GM12801 (cell line): ENCODE results near the gene CD300LB.

ENCODE experiments used
- TF ChIP-seq, protein P1 (sequence below): IDR thresholded peaks from one replicate; pipeline ENCODE4 v1.5.1; 2011; ENCODE audit warnings: control low read depth; ENCODE audit not compliant: insufficient read length; ENCODE audit errors: extremely low read depth

Gene CD300LB

GRCh38 chr17:74522381-74523105, 8.7 kb downstream of the CD300LB start:
- TF ChIP-seq, protein P1, sequence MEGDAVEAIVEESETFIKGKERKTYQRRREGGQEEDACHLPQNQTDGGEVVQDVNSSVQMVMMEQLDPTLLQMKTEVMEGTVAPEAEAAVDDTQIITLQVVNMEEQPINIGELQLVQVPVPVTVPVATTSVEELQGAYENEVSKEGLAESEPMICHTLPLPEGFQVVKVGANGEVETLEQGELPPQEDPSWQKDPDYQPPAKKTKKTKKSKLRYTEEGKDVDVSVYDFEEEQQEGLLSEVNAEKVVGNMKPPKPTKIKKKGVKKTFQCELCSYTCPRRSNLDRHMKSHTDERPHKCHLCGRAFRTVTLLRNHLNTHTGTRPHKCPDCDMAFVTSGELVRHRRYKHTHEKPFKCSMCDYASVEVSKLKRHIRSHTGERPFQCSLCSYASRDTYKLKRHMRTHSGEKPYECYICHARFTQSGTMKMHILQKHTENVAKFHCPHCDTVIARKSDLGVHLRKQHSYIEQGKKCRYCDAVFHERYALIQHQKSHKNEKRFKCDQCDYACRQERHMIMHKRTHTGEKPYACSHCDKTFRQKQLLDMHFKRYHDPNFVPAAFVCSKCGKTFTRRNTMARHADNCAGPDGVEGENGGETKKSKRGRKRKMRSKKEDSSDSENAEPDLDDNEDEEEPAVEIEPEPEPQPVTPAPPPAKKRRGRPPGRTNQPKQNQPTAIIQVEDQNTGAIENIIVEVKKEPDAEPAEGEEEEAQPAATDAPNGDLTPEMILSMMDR = no peak

DNA sequence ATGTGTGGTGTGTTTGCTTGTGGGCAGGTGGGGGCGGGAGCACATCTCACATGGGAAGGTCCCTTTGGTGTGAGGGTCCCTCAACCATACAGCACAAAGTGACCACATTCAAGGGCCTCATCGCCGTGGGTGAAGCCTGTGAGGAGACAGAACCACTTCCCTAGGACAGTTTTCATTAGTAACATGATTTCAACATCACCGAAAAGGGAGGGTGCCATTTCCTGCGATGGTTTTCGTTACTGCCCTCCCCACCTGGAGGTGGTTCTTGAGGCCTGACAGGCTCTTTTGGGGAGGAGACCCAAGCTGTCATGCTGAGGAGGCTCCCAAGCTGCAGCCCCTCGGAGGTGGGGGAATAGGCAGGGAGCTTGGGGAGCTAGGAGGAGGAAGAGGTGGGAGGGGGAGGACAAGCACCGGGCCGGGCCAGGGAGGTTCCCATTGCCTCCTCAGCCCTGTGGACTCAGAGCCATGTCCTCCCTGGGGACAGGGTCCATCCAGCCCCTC, 9.5 kb downstream of the CD300LB start:
- TF ChIP-seq, protein P1 = no peak

DNA sequence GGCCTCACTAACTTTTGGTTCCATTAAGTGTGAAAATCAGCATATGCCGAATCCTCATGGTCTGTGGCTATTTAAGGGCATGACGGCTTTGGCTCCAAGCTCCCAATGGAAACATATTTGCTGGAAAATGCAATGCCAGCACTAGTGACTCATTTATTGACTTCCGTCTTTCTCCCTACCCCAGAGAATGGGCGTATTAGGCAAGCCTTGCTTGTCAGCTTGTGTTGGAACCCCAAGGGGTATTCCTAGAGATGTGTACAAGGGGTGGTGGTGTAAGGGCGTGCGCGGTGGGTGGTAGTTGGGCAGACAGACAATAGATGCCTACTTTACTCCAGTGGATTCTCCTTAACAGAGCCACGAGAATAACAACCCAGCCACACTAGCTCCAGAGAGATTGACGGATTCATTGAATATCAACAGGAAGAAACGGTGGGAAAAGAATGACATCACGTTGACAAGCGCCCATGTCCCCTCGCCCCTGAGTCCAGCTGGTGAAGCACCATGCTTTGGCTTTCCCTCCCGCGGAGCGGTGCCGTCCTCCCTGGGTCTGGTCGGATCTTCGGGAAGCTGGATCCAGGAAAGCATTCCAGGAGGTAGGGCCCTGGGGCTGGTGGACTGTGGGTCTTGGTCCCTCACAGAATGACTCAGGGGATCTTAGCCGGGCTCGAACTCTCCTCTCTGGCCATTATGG, 10.3 kb downstream of the CD300LB start:
- TF ChIP-seq, protein P1 = no peak

GRCh38 chr17:74520016-74520434, 11.2 kb downstream of the CD300LB start:
- TF ChIP-seq, protein P1 = no peak

- TF ChIP-seq, protein P1 = no peak
These were observed 14.5 kb downstream of the CD300LB start for GRCh38 chr17:74516561-74517328.

DNA sequence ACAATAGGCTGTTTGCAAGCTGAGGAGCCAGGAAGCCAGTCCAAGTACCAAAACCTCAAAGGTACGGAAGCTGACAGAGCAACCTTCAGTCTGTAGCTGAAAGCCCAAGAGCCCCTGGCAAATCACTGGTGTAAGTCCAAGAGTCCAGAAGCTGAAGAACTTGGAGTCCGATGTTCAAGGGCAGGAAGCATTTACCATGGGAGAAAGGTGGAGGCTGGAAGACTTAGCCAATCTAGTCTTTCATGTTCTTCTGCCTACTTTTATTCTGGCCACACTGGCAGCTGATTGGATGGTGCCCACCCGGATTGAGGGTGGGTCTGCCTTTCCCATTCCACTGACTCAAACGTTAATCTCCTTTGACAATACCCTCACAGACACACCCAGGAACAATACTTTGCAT, 15.3 kb downstream of the CD300LB start:
- TF ChIP-seq, protein P1 = no peak

GRCh38 chr17:74514632-74515334, 16.5 kb downstream of the CD300LB start:
- TF ChIP-seq, protein P1 = no peak
